GM12878 (cell line): ENCODE data around the gene ETS1. TPM values are rescaled to one million over a fixed set of nuclear protein-coding genes. Genes with fewer than 3 reads are reported as not detected.

ENCODE experiments used
- BCL11A ChIP-seq: IDR thresholded peaks from 2 replicates; pipeline ENCODE4 v1.6.1; 2011; ENCODE audit warnings: low read depth, low read length
- BMI1 ChIP-seq: fragments of 450-650 bp; IDR thresholded peaks from 2 replicates; pipeline ENCODE4 v1.6.1; 2016; ENCODE audit warnings: mild to moderate bottlenecking, moderate library complexity, borderline replicate concordance
- CBFB ChIP-seq: IDR thresholded peaks from 2 replicates; pipeline ENCODE4 v1.6.1; 2016; ENCODE audit warnings: antibody characterized with exemption, low read depth
- CHD1 ChIP-seq: IDR thresholded peaks from 2 replicates; pipeline ENCODE4 v1.6.1; 2012; ENCODE audit warnings: low read depth, low read length, improper control_type of control experiment
- EGR1 ChIP-seq, 2 experiments: IDR thresholded peaks; 1 replicate in 1 of 2; 2 replicates in 1 of 2; pipeline ENCODE4 v1.6.1; 2011 to 2012; ENCODE audit warnings: low read depth in 2 of 2, low read length in 2 of 2, borderline replicate concordance in 1 of 2, mild to moderate bottlenecking in 1 of 2, moderate library complexity in 1 of 2
- EP300 ChIP-seq, 2 experiments: fragments of 150-350 bp in 1 of 2; IDR thresholded peaks; 2 replicates each; pipeline ENCODE4 v1.6.1; 2011 to 2012; ENCODE audit warnings: low read depth in 2 of 2, low read length in 2 of 2, borderline replicate concordance in 1 of 2, improper control_type of control experiment in 1 of 2, inconsistent platforms in 1 of 2; ENCODE audit not compliant: control insufficient read depth in 1 of 2
- FOS ChIP-seq: IDR thresholded peaks from 3 replicates; pipeline ENCODE4 v1.6.1; 2011; ENCODE audit warnings: borderline replicate concordance; ENCODE audit not compliant: insufficient read length; ENCODE audit errors: extremely low read depth
- JUND ChIP-seq: IDR thresholded peaks from 2 replicates; pipeline ENCODE4 v1.6.1; 2012; ENCODE audit warnings: low read depth, mild to moderate bottlenecking, low read length, improper control_type of control experiment, moderate library complexity
- KDM1A ChIP-seq: fragments of 200-600 bp; sonication (generic); IDR thresholded peaks from 2 replicates; pipeline ENCODE4 v1.6.1; 2016; ENCODE audit warnings: borderline replicate concordance
- NBN ChIP-seq: fragments of 450-650 bp; IDR thresholded peaks from 2 replicates; pipeline ENCODE4 v1.6.1; 2016
- NR2C2 ChIP-seq: IDR thresholded peaks from 2 replicates; pipeline ENCODE4 v1.6.1; 2011; ENCODE audit warnings: borderline replicate concordance, low read depth; ENCODE audit not compliant: control insufficient read depth, insufficient read length
- PML ChIP-seq: IDR thresholded peaks from 2 replicates; pipeline ENCODE4 v1.6.1; 2012; ENCODE audit warnings: low read length, inconsistent platforms
- POU2F2 ChIP-seq: IDR thresholded peaks from 3 replicates; pipeline ENCODE4 v1.6.1; 2011; ENCODE audit warnings: low read depth, mild to moderate bottlenecking, low read length, borderline replicate concordance
- RB1 ChIP-seq: fragments of 450-650 bp; formaldehyde crosslinking; IDR thresholded peaks from 2 replicates; pipeline ENCODE4 v1.6.1; 2017; ENCODE audit warnings: mild to moderate bottlenecking, borderline replicate concordance
- SIN3A ChIP-seq: IDR thresholded peaks from 2 replicates; pipeline ENCODE4 v1.6.1; 2012; ENCODE audit warnings: low read depth, low read length, improper control_type of control experiment
- SMC3 ChIP-seq: IDR thresholded peaks from 2 replicates; pipeline ENCODE4 v1.6.1; 2011; ENCODE audit warnings: low read length, improper control_type of control experiment, borderline replicate concordance
- SUZ12 ChIP-seq: fragments of 200-600 bp; sonication (generic); IDR thresholded peaks from one replicate; pipeline ENCODE4 v1.6.1; 2018; ENCODE audit warnings: antibody characterized with exemption, mild to moderate bottlenecking; ENCODE audit not compliant: unreplicated experiment
- TAF1 ChIP-seq: IDR thresholded peaks from 2 replicates; pipeline ENCODE4 v1.6.1; 2011; ENCODE audit warnings: mild to moderate bottlenecking, low read depth, low read length, borderline replicate concordance
- YBX1 ChIP-seq: fragments of 450-650 bp; IDR thresholded peaks from 2 replicates; pipeline ENCODE4 v1.6.1; 2016; ENCODE audit warnings: antibody characterized with exemption
- ZNF274 ChIP-seq: IDR thresholded peaks from one replicate; pipeline ENCODE4 v1.8.0; 2011; ENCODE audit not compliant: insufficient read length, insufficient read depth
- polyA plus RNA-seq, 11 experiments: library from polyadenylated mRNA; depleted of rRNA in 4 of 11; unstranded in 6 of 11; stranded (reverse) in 5 of 11; fragments of >200 nt; fragmentation: Nextera tagmentation in 4 of 11; fragmentation: Illumina TruSeq in 1 of 11; extraction: Ambion mirVana in 4 of 11; extraction: Trizol in 1 of 11; gene quantifications; 1 replicate in 1 of 11; 2 replicates in 10 of 11; pipeline versions ENCODE4 v1.2.1 to v1.2.3, GENCODE V29; 2011 to 2016; ENCODE audit warnings: inconsistent platforms in 2 of 11, missing spikeins in 2 of 11, low read depth in 1 of 11
- total RNA-seq, 4 experiments: library from RNA; depleted of rRNA in 3 of 4; stranded (reverse); fragments of >200 nt in 3 of 4; fragmentation: Illumina TruSeq in 1 of 4; extraction: Trizol in 1 of 4; gene quantifications; 2 replicates each; pipeline versions ENCODE4 v1.2.1 to v1.2.3, GENCODE V29; 2013 to 2021
- TF ChIP-seq, protein P1 (sequence below): IDR thresholded peaks from 2 replicates; pipeline ENCODE4 v1.6.1; 2011; ENCODE audit warnings: borderline replicate concordance, low read depth, mild to moderate bottlenecking, moderate library complexity, low read length; ENCODE audit not compliant: insufficient read depth, poor library complexity, severe bottlenecking
- TF ChIP-seq, protein P2 (sequence below): fragments of 450-650 bp; IDR thresholded peaks from 2 replicates; pipeline ENCODE4 v1.6.1; 2014; ENCODE audit warnings: mild to moderate bottlenecking
- TF ChIP-seq, protein P3 (sequence below): IDR thresholded peaks from 2 replicates; pipeline ENCODE4 v1.6.1; 2012; ENCODE audit warnings: improper control_type of control experiment, low read depth, low read length; ENCODE audit not compliant: insufficient replicate concordance

Gene ETS1
- total and polyA plus RNA-seq, 10 of the 15 experiments (the other 5 are each of a cell fraction or from before 2014, with no cell fraction given): 12.5 to 112 (median 55.5) TPM

DNA sequence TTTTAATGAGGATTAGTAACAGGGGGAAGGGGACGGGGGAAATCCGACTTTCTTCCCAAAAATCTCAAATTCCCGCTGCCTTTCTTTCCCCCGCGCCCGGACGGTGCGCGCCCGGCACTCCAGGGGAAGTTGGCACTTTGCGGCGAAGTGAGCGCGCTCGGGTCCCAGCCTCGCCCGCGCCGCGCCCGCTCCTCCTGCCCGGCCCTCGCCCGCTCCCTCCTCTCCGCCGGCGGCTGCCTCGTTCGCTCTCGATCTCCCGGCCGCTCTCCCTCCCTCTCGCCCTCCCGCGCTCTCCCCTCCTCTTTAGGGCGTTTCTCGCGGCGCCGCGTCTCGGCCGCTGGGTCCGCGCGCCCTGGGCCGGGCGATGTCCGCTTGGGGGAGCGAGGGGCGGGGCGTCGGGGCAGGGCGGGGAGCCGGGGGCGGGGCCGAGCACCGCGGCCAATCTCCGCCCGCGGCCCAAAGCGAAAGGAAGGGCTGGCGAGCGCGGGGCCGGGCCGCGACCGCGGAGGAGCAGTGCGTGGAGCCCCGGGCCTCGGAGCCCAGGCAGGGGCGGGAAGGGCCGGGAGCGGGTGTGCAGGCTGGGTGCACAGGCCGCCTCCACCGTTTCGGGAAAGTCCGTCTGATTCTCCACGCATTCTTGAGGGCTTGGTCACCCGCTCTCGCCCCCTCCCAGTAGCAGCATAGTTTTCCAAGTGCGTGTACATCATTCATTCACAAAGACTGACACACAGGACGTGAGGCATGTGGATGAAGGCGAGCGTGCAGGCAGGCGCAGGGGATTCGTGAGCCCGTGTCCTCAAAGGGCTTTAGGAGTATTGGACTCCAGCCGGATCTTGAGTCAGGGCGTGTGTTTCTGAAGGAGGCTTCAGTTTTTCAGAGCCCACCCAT is 65.1 kb downstream of the ETS1 start (continued):
- TF ChIP-seq, protein P1, sequence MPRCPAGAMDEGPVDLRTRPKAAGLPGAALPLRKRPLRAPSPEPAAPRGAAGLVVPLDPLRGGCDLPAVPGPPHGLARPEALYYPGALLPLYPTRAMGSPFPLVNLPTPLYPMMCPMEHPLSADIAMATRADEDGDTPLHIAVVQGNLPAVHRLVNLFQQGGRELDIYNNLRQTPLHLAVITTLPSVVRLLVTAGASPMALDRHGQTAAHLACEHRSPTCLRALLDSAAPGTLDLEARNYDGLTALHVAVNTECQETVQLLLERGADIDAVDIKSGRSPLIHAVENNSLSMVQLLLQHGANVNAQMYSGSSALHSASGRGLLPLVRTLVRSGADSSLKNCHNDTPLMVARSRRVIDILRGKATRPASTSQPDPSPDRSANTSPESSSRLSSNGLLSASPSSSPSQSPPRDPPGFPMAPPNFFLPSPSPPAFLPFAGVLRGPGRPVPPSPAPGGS: no peak
- TF ChIP-seq SMC3 (no peak), KDM1A (no peak), PML (peak; percentile 60; the same call in 1 of the 2 replicates), EP300 (IDR thresholded peaks at IDR 0.05; ENCODE audit: borderline replicate concordance in 1 of 2, control insufficient read depth in 1 of 2, low read depth in 2 of 2, low read length in 2 of 2) (no peak), NR2C2 (no peak), JUND (no peak), YBX1 (no peak), BMI1 (no peak), NBN (no peak), RB1 (peak; percentile 59), POU2F2 (peak; percentile 50; the same call in 2 of the 3 replicates), FOS (no peak), TAF1 (peak; percentile 88; the same call in 1 of the 2 replicates), SUZ12 (no peak), EGR1 (IDR thresholded peaks at IDR 0.05; ENCODE audit: borderline replicate concordance in 1 of 2, low read depth in 2 of 2, low read length in 2 of 2) (peak in 1 of 2 experiments; percentile 37; a peak in 1 of 3 replicates), ZNF274 (no peak), BCL11A (no peak), SIN3A (no peak; the same call in 1 of the 2 replicates), CHD1 (0 out of 2 replicates have a peak, but pooled peaks have one; percentile 57), CBFB (no peak; the same call in none of the 2 replicates)
- TF ChIP-seq, protein P2, sequence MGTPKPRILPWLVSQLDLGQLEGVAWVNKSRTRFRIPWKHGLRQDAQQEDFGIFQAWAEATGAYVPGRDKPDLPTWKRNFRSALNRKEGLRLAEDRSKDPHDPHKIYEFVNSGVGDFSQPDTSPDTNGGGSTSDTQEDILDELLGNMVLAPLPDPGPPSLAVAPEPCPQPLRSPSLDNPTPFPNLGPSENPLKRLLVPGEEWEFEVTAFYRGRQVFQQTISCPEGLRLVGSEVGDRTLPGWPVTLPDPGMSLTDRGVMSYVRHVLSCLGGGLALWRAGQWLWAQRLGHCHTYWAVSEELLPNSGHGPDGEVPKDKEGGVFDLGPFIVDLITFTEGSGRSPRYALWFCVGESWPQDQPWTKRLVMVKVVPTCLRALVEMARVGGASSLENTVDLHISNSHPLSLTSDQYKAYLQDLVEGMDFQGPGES: no peak
- TF ChIP-seq, protein P3, sequence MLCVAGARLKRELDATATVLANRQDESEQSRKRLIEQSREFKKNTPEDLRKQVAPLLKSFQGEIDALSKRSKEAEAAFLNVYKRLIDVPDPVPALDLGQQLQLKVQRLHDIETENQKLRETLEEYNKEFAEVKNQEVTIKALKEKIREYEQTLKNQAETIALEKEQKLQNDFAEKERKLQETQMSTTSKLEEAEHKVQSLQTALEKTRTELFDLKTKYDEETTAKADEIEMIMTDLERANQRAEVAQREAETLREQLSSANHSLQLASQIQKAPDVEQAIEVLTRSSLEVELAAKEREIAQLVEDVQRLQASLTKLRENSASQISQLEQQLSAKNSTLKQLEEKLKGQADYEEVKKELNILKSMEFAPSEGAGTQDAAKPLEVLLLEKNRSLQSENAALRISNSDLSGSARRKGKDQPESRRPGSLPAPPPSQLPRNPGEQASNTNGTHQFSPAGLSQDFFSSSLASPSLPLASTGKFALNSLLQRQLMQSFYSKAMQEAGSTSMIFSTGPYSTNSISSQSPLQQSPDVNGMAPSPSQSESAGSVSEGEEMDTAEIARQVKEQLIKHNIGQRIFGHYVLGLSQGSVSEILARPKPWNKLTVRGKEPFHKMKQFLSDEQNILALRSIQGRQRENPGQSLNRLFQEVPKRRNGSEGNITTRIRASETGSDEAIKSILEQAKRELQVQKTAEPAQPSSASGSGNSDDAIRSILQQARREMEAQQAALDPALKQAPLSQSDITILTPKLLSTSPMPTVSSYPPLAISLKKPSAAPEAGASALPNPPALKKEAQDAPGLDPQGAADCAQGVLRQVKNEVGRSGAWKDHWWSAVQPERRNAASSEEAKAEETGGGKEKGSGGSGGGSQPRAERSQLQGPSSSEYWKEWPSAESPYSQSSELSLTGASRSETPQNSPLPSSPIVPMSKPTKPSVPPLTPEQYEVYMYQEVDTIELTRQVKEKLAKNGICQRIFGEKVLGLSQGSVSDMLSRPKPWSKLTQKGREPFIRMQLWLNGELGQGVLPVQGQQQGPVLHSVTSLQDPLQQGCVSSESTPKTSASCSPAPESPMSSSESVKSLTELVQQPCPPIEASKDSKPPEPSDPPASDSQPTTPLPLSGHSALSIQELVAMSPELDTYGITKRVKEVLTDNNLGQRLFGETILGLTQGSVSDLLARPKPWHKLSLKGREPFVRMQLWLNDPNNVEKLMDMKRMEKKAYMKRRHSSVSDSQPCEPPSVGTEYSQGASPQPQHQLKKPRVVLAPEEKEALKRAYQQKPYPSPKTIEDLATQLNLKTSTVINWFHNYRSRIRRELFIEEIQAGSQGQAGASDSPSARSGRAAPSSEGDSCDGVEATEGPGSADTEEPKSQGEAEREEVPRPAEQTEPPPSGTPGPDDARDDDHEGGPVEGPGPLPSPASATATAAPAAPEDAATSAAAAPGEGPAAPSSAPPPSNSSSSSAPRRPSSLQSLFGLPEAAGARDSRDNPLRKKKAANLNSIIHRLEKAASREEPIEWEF: no peak
